Fibroblast of mammary gland (primary cell): ENCODE results near the gene PARP3.
"Not testable (repeated sequence)": the region's sequence is repeated elsewhere in the genome, so short reads cannot be mapped to it uniquely, and the experiment has no call there.

ENCODE experiments used
- DNase-seq: peaks from one replicate; pipeline ENCODE4 v3.0.0-alpha.2; 2010; ENCODE audit warnings: low read depth
- H3K4me3 ChIP-seq: 2 replicates; pipeline ENCODE4 v1.5.1; 2011; ENCODE audit warnings: low read depth, mild to moderate bottlenecking, low read length, moderate library complexity; ENCODE audit not compliant: control insufficient read depth
- CTCF ChIP-seq: conservative IDR thresholded peaks from 2 replicates; pipeline ENCODE4 v1.5.1; 2011; ENCODE audit warnings: low read depth, low read length, inconsistent platforms; ENCODE audit not compliant: control insufficient read depth, insufficient read depth

Gene PARP3

GRCh38 chr3:51904034-51904823 is 37.9 kb upstream of the PARP3 start:
- DNase-seq = no peak
- no peak for TF ChIP-seq CTCF
- no peak overlapping the region for H3K4me3 ChIP-seq

- no peak for DNase-seq
- no peak overlapping the region for H3K4me3 ChIP-seq
- no peak for TF ChIP-seq CTCF
Observed at GRCh38 chr3:51908026-51908425, 34.1 kb upstream of the PARP3 start.

- DNase-seq = peak; percentile 44
Observed at GRCh38 chr3:51916418-51916817, 25.7 kb upstream of the PARP3 start.

GRCh38 chr3:51921081-51921578 is 21.0 kb upstream of the PARP3 start:
- DNase-seq = no peak
- no peak overlapping the region for H3K4me3 ChIP-seq

More at GRCh38 chr3:51916418-51916817, 25.7 kb upstream of the PARP3 start:
- TF ChIP-seq CTCF = no peak
- no peak overlapping the region for H3K4me3 ChIP-seq

GRCh38 chr3:51927061-51927977 is 14.8 kb upstream of the PARP3 start:
- no peak overlapping the region for H3K4me3 ChIP-seq
- TF ChIP-seq CTCF = no peak
- DNase-seq = no peak

More at GRCh38 chr3:51921081-51921578, 21.0 kb upstream of the PARP3 start:
- no peak for TF ChIP-seq CTCF

GRCh38 chr3:51928438-51928837 is 13.7 kb upstream of the PARP3 start:
- no peak overlapping the region for H3K4me3 ChIP-seq
- no peak for DNase-seq
- TF ChIP-seq CTCF = no peak

GRCh38 chr3:51928981-51929380 is 13.2 kb upstream of the PARP3 start:
- H3K4me3 ChIP-seq, DNase-seq: not testable (repeated sequence)
